ENCODE results near the gene DOCK7. TPM values are rescaled to one million over a fixed set of nuclear protein-coding genes. Genes with fewer than 3 reads are reported as not detected.
A peak's percentile ranks its signal among the peaks of the same experiment; 100 is the strongest.

The DOCK7 gene
- total and polyA plus RNA-seq, 2 of the 8 experiments (the other 6 are each of a cell fraction or from before 2014, with no cell fraction given) = 10.2 to 33.7 TPM

GRCh38 chr1:62437273-62437940 lies 250.8 kb downstream of the DOCK7 start:
- Histone ChIP-seq H3K23me2 (ENCODE audit: low read depth, low read length) (peaks cover 18% of the 10 kb centered on the region), H4K91ac (replicated peaks; ENCODE audit: insufficient read length, low read length) (peak overlapping the region; percentile 100), H2AK5ac (ENCODE audit: low read depth, low read length) (no peak overlapping the region), H4K20me1 (replicated peaks in 1 of 2; ENCODE audit: control insufficient read depth in 1 of 2, insufficient read depth in 2 of 2, low read length in 2 of 2) (peaks cover 7 to 8% of the 10 kb centered on the region in 2 experiments), H2BK120ac (replicated peaks; ENCODE audit: low read depth, low read length) (no peak overlapping the region), H3K4me3 (ENCODE audit: extremely low read depth in 1 of 4, insufficient read depth in 2 of 4, low read depth in 3 of 4, low read length in 4 of 4) (peak overlapping the region; percentile 74 to 88 (median 80)), H3K9me3 (ENCODE audit: insufficient read depth in 2 of 2, low read depth in 1 of 2, low read length in 1 of 2) (no peaks in the 10 kb centered on the region), H2BK5ac (ENCODE audit: low read depth, low read length) (peak overlapping the region; percentile 100), H3K4me1 (replicated peaks in 1 of 4; ENCODE audit: control insufficient read depth in 3 of 4, insufficient read depth in 4 of 4, low read length in 3 of 4) (no peaks in the 10 kb centered on the region; a peak in 3 of 7 replicates), H3K18ac (ENCODE audit: extremely low read depth, low read length) (0 out of 2 replicates have a peak overlapping the region, but pooled peaks have one; percentile 99), H4K8ac (ENCODE audit: extremely low read depth, insufficient read depth, low read length) (peak overlapping the region; percentile 100; the same call in 1 of the 2 replicates), H2BK15ac (ENCODE audit: low read length) (no peak overlapping the region), H4K5ac (ENCODE audit: insufficient read length, low read depth, low read length) (peak overlapping the region; percentile 100), H3K27me3 (replicated peaks in 1 of 4; ENCODE audit: control insufficient read depth in 3 of 4, extremely low read depth in 1 of 4, insufficient read depth in 3 of 4, low read length in 3 of 4) (no peaks in the 10 kb centered on the region), H3K27ac (ENCODE audit: low read depth, low read length) (peak overlapping the region; percentile 99), H3K56ac (replicated peaks; ENCODE audit: insufficient read length, low read depth, low read length) (peak overlapping the region; percentile 97), H3K4me2 (ENCODE audit: insufficient read depth in 1 of 2, low read depth in 2 of 2, low read length in 2 of 2) (peak overlapping the region; percentile 84 to 100), H3K36me3 (ENCODE audit: control insufficient read depth in 2 of 4, insufficient read depth in 4 of 4, low read length in 3 of 4) (peaks cover 0 to 21% (median 11%) of the 10 kb centered on the region in 4 experiments; a peak in 6 of 8 replicates), H2BK20ac (ENCODE audit: low read length) (no peak overlapping the region), H2AFZ (ENCODE audit: low read length) (0 out of 2 replicates have a peak overlapping the region, but pooled peaks have one; percentile 63), H3K9ac (replicated peaks in 1 of 4; ENCODE audit: extremely low read depth in 1 of 4, low read depth in 3 of 4, low read length in 3 of 4) (peak overlapping the region; percentile 89 to 99 (median 96)), H3K14ac (ENCODE audit: insufficient read length) (no peak overlapping the region), H3K4ac (replicated peaks; ENCODE audit: insufficient read length, low read depth, low read length) (no peak overlapping the region), H3K23ac (ENCODE audit: insufficient read length) (no peak overlapping the region), H3K79me2 (ENCODE audit: control insufficient read depth in 1 of 2, insufficient read depth in 2 of 2, low read length in 2 of 2) (peaks cover 12 to 50% of the 10 kb centered on the region in 2 experiments), H3K79me1 (ENCODE audit: low read depth, low read length) (no peaks in the 10 kb centered on the region), H2BK12ac (ENCODE audit: low read depth, low read length) (no peak overlapping the region)
- no peak for DNase-seq (ENCODE audit: low read depth in 1 of 2, low spot score in 2 of 2)
- 1% methylated on average over 56 of the region's 68 CpGs; no CpG with 5 or more reads in 1 of the 2 experiments for WGBS, 2 experiments (ENCODE audit: extremely low coverage in 1 of 2, insufficient coverage in 1 of 2, insufficient read length in 1 of 2, insufficient replicate concordance in 2 of 2, low coverage in 1 of 2, low lambda C conversion rate in 2 of 2, missing lambda C conversion rate in 1 of 2)
- no peak for FAIRE-seq
- CTCF ChIA-PET (ENCODE audit: partially characterized antibody) = interaction anchor here (0.5 to 1.0 kb wide), 2 partner anchors 52 to 308 kb away, joined by 4 read pairs; no protein-coding TSS in a partner anchor
- POLR2A ChIA-PET (ENCODE audit: partially characterized antibody) = interaction anchor here (0.6 to 2.7 kb wide), 13 partner anchors 8 to 516 kb away, joined by 3 to 8 read pairs (median 5); no protein-coding TSS in a partner anchor
- TF ChIP-seq NRF1 (IDR thresholded peaks at IDR 0.05; ENCODE audit: low read depth, low read length) (no peak), RBBP5 (IDR thresholded peaks at IDR 0.05; ENCODE audit: borderline replicate concordance, low read depth, low read length) (0 out of 2 replicates have a peak, but pooled peaks have one; percentile 5), KDM4A (IDR thresholded peaks at IDR 0.05; ENCODE audit: low read depth, low read length, severe bottlenecking) (peak; percentile 41), NANOG (IDR thresholded peaks at IDR 0.05; ENCODE audit: insufficient read depth, low read depth, low read length, poor library complexity, severe bottlenecking) (no peak), KDM5A (IDR thresholded peaks at IDR 0.05; ENCODE audit: low read length) (no peak), ASH2L (IDR thresholded peaks at IDR 0.05; ENCODE audit: low read length) (peak; percentile 0), JUN (IDR thresholded peaks at IDR 0.05; ENCODE audit: low read depth, low read length) (no peak), POLR2AphosphoS5 (IDR thresholded peaks at IDR 0.05; ENCODE audit: low read depth, low read length) (no peak), RXRA (IDR thresholded peaks at IDR 0.05; ENCODE audit: insufficient read depth, low read depth, low read length) (no peak)
- TF ChIP-seq, protein P1, sequence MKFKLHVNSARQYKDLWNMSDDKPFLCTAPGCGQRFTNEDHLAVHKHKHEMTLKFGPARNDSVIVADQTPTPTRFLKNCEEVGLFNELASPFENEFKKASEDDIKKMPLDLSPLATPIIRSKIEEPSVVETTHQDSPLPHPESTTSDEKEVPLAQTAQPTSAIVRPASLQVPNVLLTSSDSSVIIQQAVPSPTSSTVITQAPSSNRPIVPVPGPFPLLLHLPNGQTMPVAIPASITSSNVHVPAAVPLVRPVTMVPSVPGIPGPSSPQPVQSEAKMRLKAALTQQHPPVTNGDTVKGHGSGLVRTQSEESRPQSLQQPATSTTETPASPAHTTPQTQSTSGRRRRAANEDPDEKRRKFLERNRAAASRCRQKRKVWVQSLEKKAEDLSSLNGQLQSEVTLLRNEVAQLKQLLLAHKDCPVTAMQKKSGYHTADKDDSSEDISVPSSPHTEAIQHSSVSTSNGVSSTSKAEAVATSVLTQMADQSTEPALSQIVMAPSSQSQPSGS (IDR thresholded peaks at IDR 0.05; ENCODE audit: low read length) = no peak

All from H1 (cell line).